K562 (cell line): ENCODE measurements around the gene PPP1R37. TPM values are rescaled to one million over a fixed set of nuclear protein-coding genes. Genes with fewer than 3 reads are reported as not detected.

Experiments
- CC2D1A ChIP-seq: fragments of 450-650 bp; IDR thresholded peaks from 2 replicates; pipeline ENCODE4 v1.6.1; 2017; ENCODE audit warnings: mild to moderate bottlenecking
- ETV1 ChIP-seq: fragments of 450-650 bp; conservative IDR thresholded peaks from 2 replicates; pipeline ENCODE4 v1.6.1; 2016; ENCODE audit warnings: missing genetic modification characterization, control low read depth, low read depth, missing compliant biosample characterization
- JUND ChIP-seq, 2 experiments: IDR thresholded peaks; 2 replicates in 1 of 2; 3 replicates in 1 of 2; pipeline ENCODE4 v1.6.1; 2011; ENCODE audit warnings: borderline replicate concordance in 2 of 2, low read depth in 2 of 2, low read length in 2 of 2, improper control_type of control experiment in 1 of 2, missing biosample characterization in 1 of 2, missing genetic modification characterization in 1 of 2, missing genetic modification reagents in 1 of 2
- NFE2 ChIP-seq: IDR thresholded peaks from 2 replicates; pipeline ENCODE4 v1.6.1; 2014; ENCODE audit warnings: antibody characterized with exemption, low read depth
- RB1 ChIP-seq: fragments of 450-650 bp; IDR thresholded peaks from 2 replicates; pipeline ENCODE4 v1.6.1; 2017; ENCODE audit warnings: low read depth, mild to moderate bottlenecking
- SMC3 ChIP-seq: conservative IDR thresholded peaks from 2 replicates; pipeline ENCODE4 v1.6.1; 2011; ENCODE audit warnings: low read depth, low read length, improper control_type of control experiment; ENCODE audit not compliant: insufficient read depth
- SREBF1 ChIP-seq: fragments of 150-350 bp; IDR thresholded peaks from 2 replicates; pipeline ENCODE4 v1.6.1; 2014; ENCODE audit warnings: antibody characterized with exemption, low read depth, low read length, borderline replicate concordance
- TOE1 ChIP-seq, 2 experiments: fragments of 450-650 bp in 1 of 2; sonication (generic) in 1 of 2; formaldehyde crosslinking in 1 of 2; IDR thresholded peaks; 2 replicates each; pipeline versions ENCODE4 v1.7.1 to v1.8.0; 2016 to 2022; ENCODE audit warnings: borderline replicate concordance in 2 of 2, mild to moderate bottlenecking in 2 of 2, antibody characterized with exemption in 1 of 2, inconsistent platforms in 1 of 2, low read depth in 1 of 2, missing genetic modification reagents in 1 of 2, moderate library complexity in 1 of 2
- U2AF1 ChIP-seq: fragments of 200-400 bp; formaldehyde crosslinking; optimal IDR thresholded peaks from 2 replicates; pipeline ENCODE3; 2017; ENCODE audit warnings: mild to moderate bottlenecking, low read depth, low read length, moderate library complexity
- ZFP36 ChIP-seq: fragments of 150-350 bp; IDR thresholded peaks from 2 replicates; pipeline ENCODE4 v1.6.1; 2018; ENCODE audit warnings: low read length, low read depth; ENCODE audit not compliant: partially characterized antibody
- ZKSCAN1 ChIP-seq: fragments of 150-350 bp; IDR thresholded peaks from 2 replicates; pipeline ENCODE4 v1.6.1; 2016; ENCODE audit warnings: low read depth, low read length
- ZNF639 ChIP-seq, 2 experiments: fragments of 200-800 bp in 1 of 2; sonication (Bioruptor generic) in 1 of 2; sonication (generic) in 1 of 2; formaldehyde crosslinking in 1 of 2; IDR thresholded peaks in 1 of 2; conservative IDR thresholded peaks in 1 of 2; 2 replicates each; pipeline versions ENCODE4 v1.5.0 to v1.6.1; 2016 to 2020; ENCODE audit warnings: missing compliant biosample characterization in 1 of 2, missing genetic modification characterization in 1 of 2, missing genetic modification reagents in 1 of 2
- ZNF830 ChIP-seq: fragments of 250-450 bp; sonication (Bioruptor Pico); IDR thresholded peaks from 2 replicates; pipeline ENCODE4 v1.5.0; 2021; ENCODE audit warnings: mild to moderate bottlenecking
- polyA plus RNA-seq, 8 experiments: library from polyadenylated mRNA; depleted of rRNA in 4 of 8; stranded (reverse) in 5 of 8; unstranded in 3 of 8; fragments of >200 nt; fragmentation: Nextera tagmentation in 2 of 8; fragmentation: Illumina TruSeq in 1 of 8; extraction: Ambion mirVana in 2 of 8; extraction: Trizol in 1 of 8; gene quantifications; 2 replicates each; pipeline versions ENCODE4 v1.2.1 to v1.2.3, GENCODE V29; 2011 to 2014; ENCODE audit warnings: inconsistent platforms in 1 of 8, missing spikeins in 1 of 8
- total RNA-seq, 7 experiments: library from RNA; depleted of rRNA in 6 of 7; stranded (reverse); fragments of >200 nt in 6 of 7; fragmentation: Illumina TruSeq in 2 of 7; extraction: Trizol in 2 of 7; gene quantifications; 2 replicates each; pipeline versions ENCODE4 v1.2.1 to v1.2.3, GENCODE V29; 2011 to 2021; ENCODE audit warnings: low replicate concordance in 1 of 7
- TF ChIP-seq, protein P1 (sequence below), 2 experiments: fragments of 450-650 bp; formaldehyde crosslinking in 1 of 2; IDR thresholded peaks; 2 replicates each; pipeline versions ENCODE4 v1.4.0 to v1.6.1; 2014 to 2020; ENCODE audit warnings: mild to moderate bottlenecking in 2 of 2, borderline replicate concordance in 1 of 2, low read depth in 1 of 2

PPP1R37 gene
- total and polyA plus RNA-seq, 9 of the 15 experiments (the other 6 are each of a cell fraction or from before 2014, with no cell fraction given), result 0.04 to 20.3 (median 7.3) TPM

- TF ChIP-seq ZNF639 (CRISPR knock-in tag; conservative IDR thresholded peaks at IDR 0.05 in 1 of 2, IDR thresholded peaks at IDR 0.05 in 1 of 2), result no peak
- TF ChIP-seq SMC3, result peak; percentile 85
- TF ChIP-seq, protein P1, sequence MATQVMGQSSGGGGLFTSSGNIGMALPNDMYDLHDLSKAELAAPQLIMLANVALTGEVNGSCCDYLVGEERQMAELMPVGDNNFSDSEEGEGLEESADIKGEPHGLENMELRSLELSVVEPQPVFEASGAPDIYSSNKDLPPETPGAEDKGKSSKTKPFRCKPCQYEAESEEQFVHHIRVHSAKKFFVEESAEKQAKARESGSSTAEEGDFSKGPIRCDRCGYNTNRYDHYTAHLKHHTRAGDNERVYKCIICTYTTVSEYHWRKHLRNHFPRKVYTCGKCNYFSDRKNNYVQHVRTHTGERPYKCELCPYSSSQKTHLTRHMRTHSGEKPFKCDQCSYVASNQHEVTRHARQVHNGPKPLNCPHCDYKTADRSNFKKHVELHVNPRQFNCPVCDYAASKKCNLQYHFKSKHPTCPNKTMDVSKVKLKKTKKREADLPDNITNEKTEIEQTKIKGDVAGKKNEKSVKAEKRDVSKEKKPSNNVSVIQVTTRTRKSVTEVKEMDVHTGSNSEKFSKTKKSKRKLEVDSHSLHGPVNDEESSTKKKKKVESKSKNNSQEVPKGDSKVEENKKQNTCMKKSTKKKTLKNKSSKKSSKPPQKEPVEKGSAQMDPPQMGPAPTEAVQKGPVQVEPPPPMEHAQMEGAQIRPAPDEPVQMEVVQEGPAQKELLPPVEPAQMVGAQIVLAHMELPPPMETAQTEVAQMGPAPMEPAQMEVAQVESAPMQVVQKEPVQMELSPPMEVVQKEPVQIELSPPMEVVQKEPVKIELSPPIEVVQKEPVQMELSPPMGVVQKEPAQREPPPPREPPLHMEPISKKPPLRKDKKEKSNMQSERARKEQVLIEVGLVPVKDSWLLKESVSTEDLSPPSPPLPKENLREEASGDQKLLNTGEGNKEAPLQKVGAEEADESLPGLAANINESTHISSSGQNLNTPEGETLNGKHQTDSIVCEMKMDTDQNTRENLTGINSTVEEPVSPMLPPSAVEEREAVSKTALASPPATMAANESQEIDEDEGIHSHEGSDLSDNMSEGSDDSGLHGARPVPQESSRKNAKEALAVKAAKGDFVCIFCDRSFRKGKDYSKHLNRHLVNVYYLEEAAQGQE (IDR thresholded peaks at IDR 0.05; ENCODE audit: borderline replicate concordance), result peak; percentile 72
- TF ChIP-seq, protein P1 (CRISPR knock-in tag; IDR thresholded peaks at IDR 0.05; ENCODE audit: low read depth), result no peak
- TF ChIP-seq ZKSCAN1, result peak; percentile 68
- TF ChIP-seq ZNF830 (CRISPR knock-in tag), result no peak
- no peak for TF ChIP-seq SREBF1
- TF ChIP-seq TOE1 (IDR thresholded peaks at IDR 0.05; ENCODE audit: borderline replicate concordance), result no peak
- TF ChIP-seq TOE1 (CRISPR knock-in tag; IDR thresholded peaks at IDR 0.05; ENCODE audit: borderline replicate concordance, low read depth), result 0 out of 2 replicates have a peak, but pooled peaks have one; percentile 28
- TF ChIP-seq U2AF1, result no peak
- TF ChIP-seq ZFP36, result no peak
- TF ChIP-seq JUND (IDR thresholded peaks at IDR 0.05; ENCODE audit: borderline replicate concordance, low read depth, low read length), result peak; percentile 45; the same call in 1 of the 2 replicates
- no peak; the same call in 2 of the 3 replicates for TF ChIP-seq JUND (tag; IDR thresholded peaks at IDR 0.05; ENCODE audit: borderline replicate concordance, low read depth, low read length)
- peak; percentile 46; the same call in 1 of the 2 replicates for TF ChIP-seq RB1
- no peak for TF ChIP-seq ETV1
- no peak for TF ChIP-seq NFE2
- peak; percentile 37; the same call in 1 of the 2 replicates for TF ChIP-seq CC2D1A
These were observed 33.6 kb upstream of the PPP1R37 start (continued) for GRCh38 chr19:45059258-45059965.
